Stimulated activated CD4-positive, alpha-beta T cell treated with anti-CD3 and anti-CD28 coated beads, Interleukin-12 subunit alpha, Interleukin-12 subunit beta, amount 100 ng/mL, for 48 hours (primary cell): ENCODE results near the gene USP13.
"Not testable (repeated sequence)": the region's sequence is repeated elsewhere in the genome, so short reads cannot be mapped to it uniquely, and the experiment has no call there.

Experiments
- DNase-seq, 3 donors: peaks; one replicate each; pipeline ENCODE4 v3.0.0-alpha.2; 2020; ENCODE audit warnings: low read depth in 2 of 3, low spot score in 1 of 3

Gene USP13

DNA sequence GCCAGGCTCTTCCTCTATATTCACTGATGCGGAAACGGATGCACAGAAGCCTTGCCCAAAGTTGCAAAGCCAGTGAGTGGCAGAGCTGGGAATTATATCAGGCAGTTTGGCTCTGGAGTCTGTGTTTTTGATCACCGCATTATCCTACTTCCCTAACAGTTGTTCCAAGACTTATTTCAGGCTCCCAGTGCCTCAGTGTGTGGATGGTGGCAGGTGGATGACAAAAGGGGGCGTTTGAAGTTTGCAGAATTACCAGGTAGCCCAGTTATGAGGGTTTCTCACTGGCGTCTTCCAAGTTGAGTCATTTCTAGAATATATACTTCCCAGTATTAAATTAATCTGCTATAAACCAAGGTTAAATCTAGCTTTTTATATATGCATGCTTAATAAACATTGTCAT is 81.0 kb downstream of the USP13 start:
- no peak for DNase-seq

GRCh38 chr3:179734497-179735281 is 81.8 kb downstream of the USP13 start:
- no peak for DNase-seq

DNA sequence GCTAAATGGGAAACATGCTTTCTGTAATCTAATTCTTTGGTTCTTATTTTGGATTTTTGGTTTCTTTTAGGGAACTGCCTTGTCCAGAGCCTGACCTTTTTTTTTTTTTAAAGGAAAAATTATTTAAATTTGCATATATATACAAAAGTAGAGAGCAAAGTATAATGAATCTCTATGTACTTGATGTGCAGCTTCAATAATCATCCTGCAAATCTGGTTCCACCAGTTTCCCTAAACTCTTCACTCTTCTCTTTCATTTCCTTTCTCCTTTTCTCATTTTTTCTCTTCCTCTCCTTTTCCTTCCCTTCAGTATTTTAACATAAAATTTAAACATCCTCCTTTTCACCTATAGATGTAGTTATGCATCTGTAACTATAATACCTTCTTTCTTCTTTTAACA is 82.5 kb downstream of the USP13 start:
- DNase-seq: no peak

DNA sequence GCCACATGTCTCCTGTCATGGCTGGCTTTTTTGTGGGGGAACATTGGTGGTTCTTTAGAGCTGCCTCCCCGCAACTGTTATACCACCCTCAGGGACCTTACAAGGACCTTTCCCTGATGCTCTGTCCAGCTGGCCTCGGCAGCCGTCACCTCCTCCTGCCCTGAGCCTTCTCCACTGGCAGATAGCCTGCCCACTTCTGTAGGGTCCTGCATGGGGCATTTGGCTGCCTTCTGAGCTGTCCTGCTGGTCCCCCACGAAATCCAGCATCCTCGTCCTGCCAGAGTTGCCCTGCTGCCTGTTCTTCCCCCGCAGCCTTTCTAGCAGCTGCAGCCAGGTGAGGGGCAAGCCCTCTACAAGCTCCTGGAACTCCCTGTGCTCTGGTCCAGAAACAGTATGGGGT is 86.2 kb downstream of the USP13 start:
- no peak for DNase-seq

- DNase-seq: no peak
Measured at GRCh38 chr3:179739816-179740594, 87.2 kb downstream of the USP13 start.

GRCh38 chr3:179743913-179744312 is 91.1 kb downstream of the USP13 start:
- DNase-seq: no peak

GRCh38 chr3:179744667-179745066 is 91.8 kb downstream of the USP13 start:
- no peak for DNase-seq

DNA sequence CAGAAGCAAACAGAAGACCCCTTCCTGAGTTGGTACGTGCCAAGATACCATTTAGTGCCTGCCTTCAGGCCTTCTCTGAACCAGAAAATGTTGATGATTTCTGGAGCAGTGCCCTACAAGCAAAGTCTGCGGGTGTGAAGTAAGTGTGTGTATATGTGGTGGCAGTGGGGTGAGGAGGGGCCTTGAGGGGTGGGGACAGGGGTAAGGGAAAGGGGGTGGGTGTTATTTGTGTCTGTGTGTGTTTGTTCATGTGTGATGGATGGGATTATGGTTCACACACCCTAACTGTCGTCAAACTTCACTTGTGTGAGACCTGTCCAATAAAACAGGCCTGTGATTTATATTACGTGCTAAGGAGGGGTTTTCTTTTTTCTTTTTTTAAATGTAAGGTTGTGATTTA is 92.2 kb downstream of the USP13 start:
- DNase-seq: no peak

GRCh38 chr3:179745716-179746115 is 92.9 kb downstream of the USP13 start:
- DNase-seq: no peak

DNA sequence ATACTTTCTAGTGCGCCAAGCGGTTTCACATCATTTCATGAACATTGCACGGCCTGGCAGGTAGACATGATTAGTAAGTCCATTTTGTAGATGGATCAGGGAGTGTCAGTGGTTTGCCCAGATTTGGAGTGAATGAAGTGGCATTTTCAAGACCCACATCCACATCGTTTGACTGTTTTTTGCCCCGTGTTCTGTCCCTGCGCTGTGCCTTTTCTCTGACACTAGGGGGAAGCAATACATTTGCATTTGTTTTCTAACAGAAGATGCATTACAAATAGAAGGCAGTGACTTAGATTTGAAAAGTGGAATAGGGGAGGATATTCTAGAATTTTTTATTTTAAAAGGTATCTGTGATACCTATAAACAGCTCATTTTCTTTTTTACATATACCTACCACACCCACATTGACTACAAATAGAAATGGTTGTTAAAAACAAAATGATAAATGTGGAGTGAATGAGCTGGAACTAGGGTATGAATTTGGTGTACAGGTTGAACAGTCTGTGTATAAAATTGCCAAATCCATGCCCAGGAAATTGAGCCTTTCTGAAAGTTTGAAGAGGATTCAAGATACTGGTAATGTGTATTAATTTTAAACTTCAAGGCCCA is 98.0 kb downstream of the USP13 start:
- DNase-seq: no peak

- DNase-seq: no peak
Measured at GRCh38 chr3:179760944-179761343, 108.1 kb downstream of the USP13 start.

DNA sequence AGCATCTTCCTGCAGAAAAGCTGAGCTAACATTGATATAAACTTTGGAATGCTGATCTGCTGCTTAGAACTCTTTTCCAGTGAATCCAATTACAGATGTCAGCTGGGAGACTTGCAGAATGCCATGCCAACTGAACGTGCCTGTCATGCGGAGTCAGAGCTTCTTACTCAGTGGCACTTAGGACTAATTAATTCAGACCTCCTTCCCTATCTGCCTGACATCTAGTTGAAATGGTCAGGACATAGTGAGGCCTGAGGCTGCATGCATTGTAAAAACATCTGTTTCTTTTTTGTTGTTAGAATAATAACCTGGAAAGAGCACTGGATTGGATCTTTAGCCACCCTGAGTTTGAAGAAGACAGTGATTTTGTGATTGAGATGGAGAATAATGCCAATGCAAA is 112.6 kb downstream of the USP13 start:
- DNase-seq: no peak

- no peak for DNase-seq
Measured at GRCh38 chr3:179766416-179767133, 113.7 kb downstream of the USP13 start.

- DNase-seq: no peak
Measured at GRCh38 chr3:179768080-179768479, 115.2 kb downstream of the USP13 start.

DNA sequence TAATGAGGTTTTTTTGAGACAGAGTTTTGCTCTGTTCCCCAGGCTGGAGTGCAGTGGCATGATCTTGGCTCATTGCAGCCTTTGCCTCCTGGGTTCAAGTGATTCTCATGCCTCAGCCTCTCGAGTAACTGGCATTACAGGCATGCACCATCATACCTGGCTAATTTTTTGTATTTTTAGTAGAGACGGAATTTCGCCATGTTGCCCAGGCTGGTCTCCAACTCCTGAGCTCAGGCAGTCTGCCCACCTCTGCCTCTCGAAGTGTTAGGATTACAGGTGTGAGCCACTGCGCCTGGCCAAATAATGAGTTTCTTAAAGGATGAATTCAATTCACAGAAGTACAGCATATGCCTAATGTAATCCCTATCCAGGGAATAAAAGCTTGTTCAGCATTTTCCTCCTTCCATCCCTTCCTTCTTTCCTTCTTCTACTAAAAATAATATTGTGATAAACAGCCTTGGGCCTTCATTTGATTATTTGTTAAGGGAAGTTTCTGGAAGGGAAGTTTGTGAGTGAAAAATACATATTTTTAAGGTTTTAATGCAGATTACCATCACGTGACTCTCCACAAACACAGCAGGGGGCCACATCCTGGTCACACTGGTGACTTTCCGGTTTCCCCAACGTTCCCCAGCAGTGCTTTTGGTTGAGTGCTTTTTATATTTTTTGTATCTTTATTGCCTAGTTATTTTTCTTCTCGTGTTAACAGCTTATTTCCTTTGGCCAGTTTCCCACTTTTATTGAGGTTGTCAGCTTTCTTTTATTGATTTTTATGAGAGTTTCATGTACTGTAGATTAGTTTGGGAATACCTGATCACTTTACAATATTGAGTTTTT is 116.8 kb downstream of the USP13 start:
- DNase-seq: no peak

- no peak for DNase-seq
Measured at GRCh38 chr3:179771797-179772196, 119.0 kb downstream of the USP13 start.

DNA sequence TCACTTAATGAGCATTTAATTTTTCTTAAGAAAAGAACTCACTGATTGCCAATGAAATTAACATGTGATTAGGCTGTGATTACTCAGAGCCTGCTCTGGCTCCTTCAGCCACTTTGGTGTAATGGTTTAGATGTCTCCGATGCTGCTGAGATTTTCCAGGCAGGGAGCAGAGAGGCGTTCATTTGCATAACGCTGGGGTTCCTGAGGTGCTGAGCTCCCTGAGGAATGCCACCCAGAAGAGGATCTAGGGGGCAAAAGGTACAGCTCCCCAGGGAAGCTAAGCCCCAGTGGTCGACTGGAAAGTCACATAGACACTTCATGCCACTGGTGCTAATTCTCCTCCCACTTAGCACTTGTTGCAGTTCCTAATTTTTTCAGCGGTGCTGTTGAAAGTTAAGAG is 119.5 kb downstream of the USP13 start:
- no peak for DNase-seq

DNA sequence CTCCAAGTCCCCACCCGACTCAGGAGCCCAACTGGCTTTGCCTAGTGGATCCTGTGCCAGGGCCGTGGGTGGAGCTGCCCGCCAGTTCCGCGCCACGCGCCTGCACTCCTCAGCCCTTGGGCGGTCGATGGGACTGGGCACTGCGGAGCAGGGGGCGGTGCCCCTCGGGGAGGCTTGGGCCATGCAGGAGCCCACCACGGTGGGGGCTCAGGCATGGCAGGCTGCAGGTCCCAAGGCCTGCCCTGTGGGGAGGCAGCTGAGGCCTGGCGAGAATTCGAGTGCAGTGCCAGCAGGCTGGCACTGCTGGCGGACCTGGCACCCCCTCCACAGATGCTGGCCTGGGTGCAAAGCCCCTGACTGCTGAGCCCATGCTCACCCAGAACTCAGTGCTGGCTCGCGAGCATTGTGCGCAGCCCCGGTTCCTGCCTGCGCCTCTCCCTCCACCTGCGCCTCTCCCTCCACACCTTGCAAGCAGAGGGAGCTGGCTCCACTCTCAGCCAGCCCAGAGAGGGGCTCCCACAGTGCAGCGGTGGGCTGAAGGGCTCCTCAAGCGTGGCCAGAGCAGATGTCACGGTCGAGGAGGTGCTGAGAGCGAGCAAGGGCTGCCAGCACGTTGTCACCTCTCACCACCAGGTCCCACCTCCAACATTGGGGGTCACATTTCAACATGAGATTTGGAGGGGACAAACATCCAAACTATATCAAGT is 122.7 kb downstream of the USP13 start:
- DNase-seq: no peak

- not testable (repeated sequence) for DNase-seq
Measured at GRCh38 chr3:179782841-179783240, 130.0 kb downstream of the USP13 start.

DNA sequence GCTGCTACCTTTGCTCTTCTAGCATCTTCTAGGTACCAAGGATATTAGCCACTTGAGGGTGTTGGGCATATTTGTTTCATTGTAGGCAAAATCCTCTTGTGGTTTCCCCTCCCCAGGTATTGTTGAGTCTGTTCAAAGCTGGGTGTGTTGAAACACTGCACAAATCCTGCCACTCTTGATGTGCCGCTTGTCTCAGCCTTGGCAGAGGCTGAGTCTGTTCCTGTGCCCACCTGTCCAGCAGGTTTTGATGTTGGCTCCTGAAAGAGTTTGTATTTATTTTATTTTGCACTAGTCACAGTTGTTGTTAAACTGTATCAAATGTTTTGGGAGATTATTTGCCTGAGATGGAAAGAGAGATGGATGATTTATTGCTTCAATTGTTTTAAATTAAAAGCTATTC is 136.2 kb downstream of the USP13 start:
- DNase-seq: no peak
